Panc1 (cell line): ENCODE measurements around the gene MAD1L1.

ENCODE experiments used
- TCF7L2 ChIP-seq: IDR thresholded peaks from 2 replicates; pipeline ENCODE4 v1.6.1; 2011; ENCODE audit warnings: mild to moderate bottlenecking, low read depth, low read length, inconsistent platforms
- TF ChIP-seq, protein P1 (sequence below): fragments of 450-650 bp; IDR thresholded peaks from 2 replicates; pipeline ENCODE4 v1.5.1; 2017; ENCODE audit warnings: mild to moderate bottlenecking
- TF ChIP-seq, protein P2 (sequence below), 2 experiments: IDR thresholded peaks; 2 replicates each; pipeline ENCODE4 v1.6.1; 2011 to 2012; ENCODE audit warnings: low read depth in 2 of 2, control low read depth in 1 of 2, low read length in 1 of 2, mild to moderate bottlenecking in 1 of 2, moderate library complexity in 1 of 2; ENCODE audit not compliant: insufficient read depth in 1 of 2

DNA sequence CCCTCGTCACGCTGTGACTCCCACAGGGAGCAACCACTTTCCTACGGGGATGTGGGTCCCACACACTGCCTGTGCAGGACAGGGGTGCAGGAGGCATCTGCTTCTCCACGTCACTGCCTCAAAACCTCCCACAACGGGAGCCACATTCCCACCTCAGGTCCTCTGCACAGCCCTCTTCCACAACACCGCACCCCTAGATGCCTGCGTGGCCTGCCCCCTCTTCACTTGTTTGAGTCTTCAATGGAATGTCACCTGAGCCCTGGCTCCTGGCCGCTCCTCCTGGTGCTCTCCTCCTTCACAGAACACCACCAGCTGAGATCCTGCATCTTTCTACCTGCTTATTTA is 73.6 kb downstream of the MAD1L1 start:
- TF ChIP-seq, protein P1, sequence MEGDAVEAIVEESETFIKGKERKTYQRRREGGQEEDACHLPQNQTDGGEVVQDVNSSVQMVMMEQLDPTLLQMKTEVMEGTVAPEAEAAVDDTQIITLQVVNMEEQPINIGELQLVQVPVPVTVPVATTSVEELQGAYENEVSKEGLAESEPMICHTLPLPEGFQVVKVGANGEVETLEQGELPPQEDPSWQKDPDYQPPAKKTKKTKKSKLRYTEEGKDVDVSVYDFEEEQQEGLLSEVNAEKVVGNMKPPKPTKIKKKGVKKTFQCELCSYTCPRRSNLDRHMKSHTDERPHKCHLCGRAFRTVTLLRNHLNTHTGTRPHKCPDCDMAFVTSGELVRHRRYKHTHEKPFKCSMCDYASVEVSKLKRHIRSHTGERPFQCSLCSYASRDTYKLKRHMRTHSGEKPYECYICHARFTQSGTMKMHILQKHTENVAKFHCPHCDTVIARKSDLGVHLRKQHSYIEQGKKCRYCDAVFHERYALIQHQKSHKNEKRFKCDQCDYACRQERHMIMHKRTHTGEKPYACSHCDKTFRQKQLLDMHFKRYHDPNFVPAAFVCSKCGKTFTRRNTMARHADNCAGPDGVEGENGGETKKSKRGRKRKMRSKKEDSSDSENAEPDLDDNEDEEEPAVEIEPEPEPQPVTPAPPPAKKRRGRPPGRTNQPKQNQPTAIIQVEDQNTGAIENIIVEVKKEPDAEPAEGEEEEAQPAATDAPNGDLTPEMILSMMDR, result no peak
- no peak for TF ChIP-seq TCF7L2
- TF ChIP-seq, protein P2, sequence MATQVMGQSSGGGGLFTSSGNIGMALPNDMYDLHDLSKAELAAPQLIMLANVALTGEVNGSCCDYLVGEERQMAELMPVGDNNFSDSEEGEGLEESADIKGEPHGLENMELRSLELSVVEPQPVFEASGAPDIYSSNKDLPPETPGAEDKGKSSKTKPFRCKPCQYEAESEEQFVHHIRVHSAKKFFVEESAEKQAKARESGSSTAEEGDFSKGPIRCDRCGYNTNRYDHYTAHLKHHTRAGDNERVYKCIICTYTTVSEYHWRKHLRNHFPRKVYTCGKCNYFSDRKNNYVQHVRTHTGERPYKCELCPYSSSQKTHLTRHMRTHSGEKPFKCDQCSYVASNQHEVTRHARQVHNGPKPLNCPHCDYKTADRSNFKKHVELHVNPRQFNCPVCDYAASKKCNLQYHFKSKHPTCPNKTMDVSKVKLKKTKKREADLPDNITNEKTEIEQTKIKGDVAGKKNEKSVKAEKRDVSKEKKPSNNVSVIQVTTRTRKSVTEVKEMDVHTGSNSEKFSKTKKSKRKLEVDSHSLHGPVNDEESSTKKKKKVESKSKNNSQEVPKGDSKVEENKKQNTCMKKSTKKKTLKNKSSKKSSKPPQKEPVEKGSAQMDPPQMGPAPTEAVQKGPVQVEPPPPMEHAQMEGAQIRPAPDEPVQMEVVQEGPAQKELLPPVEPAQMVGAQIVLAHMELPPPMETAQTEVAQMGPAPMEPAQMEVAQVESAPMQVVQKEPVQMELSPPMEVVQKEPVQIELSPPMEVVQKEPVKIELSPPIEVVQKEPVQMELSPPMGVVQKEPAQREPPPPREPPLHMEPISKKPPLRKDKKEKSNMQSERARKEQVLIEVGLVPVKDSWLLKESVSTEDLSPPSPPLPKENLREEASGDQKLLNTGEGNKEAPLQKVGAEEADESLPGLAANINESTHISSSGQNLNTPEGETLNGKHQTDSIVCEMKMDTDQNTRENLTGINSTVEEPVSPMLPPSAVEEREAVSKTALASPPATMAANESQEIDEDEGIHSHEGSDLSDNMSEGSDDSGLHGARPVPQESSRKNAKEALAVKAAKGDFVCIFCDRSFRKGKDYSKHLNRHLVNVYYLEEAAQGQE (IDR thresholded peaks at IDR 0.05; ENCODE audit: insufficient read depth in 1 of 2, low read depth in 2 of 2, low read length in 1 of 2), result no peak
